ENCODE measurements around the gene KCNK7.

GRCh38 chr11:65637794-65638419, 42.3 kb upstream of the KCNK7 start, which contains the start of gene SIPA1:
- peak; percentile 58 to 83 for TF ChIP-seq CTCF (IDR thresholded peaks at IDR 0.05; ENCODE audit: extremely low read depth in 1 of 2, insufficient read depth in 1 of 2, low read depth in 1 of 2, low read length in 2 of 2)
- peak; percentile 50 for TF ChIP-seq MAX (IDR thresholded peaks at IDR 0.05; ENCODE audit: insufficient read depth, insufficient read length)

All from endothelial cell of umbilical vein (primary cell).